ENCODE measurements around the gene MIB1.
A peak's percentile ranks its signal among the peaks of the same experiment; 100 is the strongest.

Gene MIB1

DNA sequence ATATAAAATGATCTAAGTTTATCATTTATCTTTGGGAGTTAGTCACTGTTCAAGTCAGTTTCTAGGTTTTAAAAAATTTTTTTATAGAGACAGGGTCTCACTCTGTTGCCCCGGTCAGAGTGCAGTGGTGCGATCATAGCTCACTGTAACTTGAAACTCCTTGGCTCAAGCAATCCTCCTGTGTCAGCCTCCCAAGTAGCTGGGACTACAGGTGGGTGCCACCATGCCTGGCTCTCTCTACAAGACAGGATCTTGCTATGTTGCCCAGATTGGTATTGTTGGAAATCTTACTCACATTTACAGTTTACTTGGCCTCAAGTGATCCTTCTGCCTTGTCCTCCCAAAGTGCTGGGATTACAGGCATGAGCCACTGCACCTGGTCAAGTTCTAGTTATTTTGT lies 74.5 kb downstream of the MIB1 start:
- DNase-seq (ENCODE audit: low spot score), result no peak

DNA sequence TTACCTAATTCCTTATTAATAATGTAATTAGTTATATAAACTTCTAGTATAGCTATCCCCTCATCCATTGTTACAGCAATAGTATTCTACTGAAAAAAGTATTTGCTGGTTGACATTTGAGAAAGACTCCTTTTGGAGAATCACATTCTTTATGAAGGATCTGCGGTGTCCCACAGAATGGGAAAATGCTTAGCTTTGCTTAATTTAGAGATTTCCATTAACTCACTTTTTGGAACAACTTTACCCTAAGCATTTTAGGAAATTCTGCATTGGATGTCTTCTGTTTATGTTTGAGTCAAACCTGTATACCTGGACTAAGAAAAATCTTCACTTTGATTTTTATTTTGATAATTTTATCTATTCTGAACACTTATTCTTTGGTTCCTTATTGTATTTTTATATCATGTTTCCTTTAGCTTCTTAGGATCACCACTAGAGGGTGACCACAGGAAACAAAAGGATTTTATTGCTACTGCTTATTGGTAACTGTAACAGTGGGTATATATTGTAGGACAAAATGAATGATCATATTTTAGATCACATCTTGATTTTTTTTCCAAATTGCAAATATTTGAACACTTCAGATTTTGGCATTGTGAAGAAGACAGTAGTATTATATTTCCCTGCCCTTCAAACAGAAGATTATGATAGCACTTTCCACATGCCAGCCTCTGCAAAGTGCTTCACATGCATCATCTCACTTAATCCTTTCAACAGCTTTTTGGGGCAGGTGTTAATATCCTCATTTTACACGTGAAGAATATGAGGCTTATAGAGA lies 79.6 kb downstream of the MIB1 start:
- no peak for DNase-seq (ENCODE audit: low spot score)

- DNase-seq (ENCODE audit: low spot score), result no peak
Measured at GRCh38 chr18:21820811-21821143, 80.2 kb downstream of the MIB1 start.

- no peak for DNase-seq (ENCODE audit: low spot score)
Measured at GRCh38 chr18:21823848-21824247, 83.3 kb downstream of the MIB1 start.

GRCh38 chr18:21826196-21826595 lies 85.6 kb downstream of the MIB1 start:
- no peak for DNase-seq (ENCODE audit: low spot score)

- DNase-seq (ENCODE audit: low spot score), result no peak
Measured at GRCh38 chr18:21826641-21827302, 86.2 kb downstream of the MIB1 start.

GRCh38 chr18:21830532-21830931 lies 89.9 kb downstream of the MIB1 start:
- DNase-seq (ENCODE audit: low spot score), result no peak

GRCh38 chr18:21831413-21831831 lies 90.8 kb downstream of the MIB1 start:
- no peak for DNase-seq (ENCODE audit: low spot score)

DNA sequence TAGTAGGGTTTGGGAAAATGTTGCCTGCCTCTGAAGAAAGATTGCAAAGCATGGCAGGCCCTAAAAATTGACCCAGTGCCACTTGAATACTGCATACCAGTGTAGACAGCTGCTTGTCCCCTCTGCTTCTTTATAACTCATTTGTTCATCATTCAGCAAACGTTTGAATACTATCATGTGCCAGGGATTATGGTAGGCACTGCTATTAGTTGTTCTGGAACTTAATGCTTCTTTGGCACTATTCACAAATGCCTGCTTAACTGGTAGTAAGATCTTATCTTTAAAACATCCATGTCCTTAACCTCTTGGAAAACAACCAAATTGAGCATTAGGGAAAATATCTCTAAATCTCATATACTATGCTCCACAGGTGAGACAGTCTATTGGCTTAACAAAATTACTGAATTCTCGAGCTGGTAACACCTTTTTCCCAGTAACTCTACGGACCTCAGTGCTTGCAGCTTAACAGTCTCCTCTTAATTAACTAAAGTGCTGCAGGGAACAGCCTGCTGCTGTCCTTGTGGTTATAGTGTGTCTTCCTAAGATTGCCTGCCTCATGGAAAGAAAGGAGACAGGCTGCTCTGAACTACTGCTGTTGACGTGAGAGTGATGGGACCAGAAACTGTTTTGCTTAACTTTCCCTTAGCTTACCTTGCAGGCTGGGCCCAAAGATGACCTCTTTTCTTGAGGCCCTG lies 93.2 kb downstream of the MIB1 start:
- no peak for DNase-seq (ENCODE audit: low spot score)

DNA sequence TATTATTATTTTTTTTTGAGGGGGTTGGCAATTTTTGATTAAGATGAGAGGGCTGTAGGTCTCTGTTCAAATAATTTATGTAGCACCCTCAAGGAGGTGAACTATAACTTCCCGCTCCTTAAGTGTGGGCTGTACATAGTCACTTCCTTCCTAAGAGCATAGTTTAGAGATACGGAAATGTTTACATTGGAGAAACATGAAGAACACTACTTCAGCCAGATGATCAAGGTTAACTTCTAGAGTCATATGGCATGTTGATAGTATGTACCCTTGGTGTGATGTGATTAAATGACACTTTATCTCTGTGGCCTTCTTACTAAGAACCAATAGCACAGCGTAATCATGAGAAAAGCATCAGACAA lies 93.7 kb downstream of the MIB1 start:
- no peak for DNase-seq (ENCODE audit: low spot score)

DNA sequence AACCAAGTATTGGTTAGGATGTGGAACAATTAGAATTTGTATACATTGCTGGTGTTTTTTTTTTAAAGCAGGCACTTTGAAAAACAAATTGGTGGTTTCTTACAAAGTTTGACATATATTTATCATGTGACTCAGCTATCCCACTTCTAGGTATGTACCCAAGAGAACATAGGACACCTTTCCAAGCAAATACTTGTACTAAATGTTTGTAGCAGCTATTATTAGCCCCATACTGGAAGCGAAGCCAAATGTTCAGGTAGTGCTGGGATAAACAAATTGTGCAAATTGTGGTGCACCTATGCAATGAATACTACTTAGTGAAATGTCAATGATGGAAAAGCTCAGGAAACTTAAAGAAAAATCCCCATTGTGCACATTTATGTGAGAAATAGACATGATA lies 101.0 kb downstream of the MIB1 start:
- no peak for DNase-seq (ENCODE audit: low spot score)

- no peak for DNase-seq (ENCODE audit: low spot score)
Measured at GRCh38 chr18:21843341-21843740, 102.7 kb downstream of the MIB1 start.

GRCh38 chr18:21851327-21851961 lies 110.9 kb downstream of the MIB1 start:
- DNase-seq (ENCODE audit: low spot score), result peak; percentile 21

DNA sequence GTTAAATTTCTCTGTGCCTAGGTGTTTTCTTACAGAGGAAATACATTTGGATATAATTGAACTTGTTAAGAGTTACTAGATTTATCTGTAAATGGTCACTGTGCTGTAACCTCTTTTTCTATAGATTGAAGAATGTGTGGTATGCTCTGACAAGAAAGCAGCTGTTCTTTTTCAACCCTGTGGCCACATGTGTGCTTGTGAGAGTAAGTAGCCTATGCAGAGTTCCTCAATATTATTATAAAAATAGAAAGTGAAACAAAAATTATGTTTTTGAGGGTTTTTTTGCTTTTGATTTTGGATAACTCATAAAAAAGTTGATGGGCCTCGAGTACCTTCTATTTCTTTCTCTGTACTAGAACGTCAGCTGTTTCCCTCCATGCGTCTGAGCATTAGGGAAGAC lies 112.4 kb downstream of the MIB1 start:
- DNase-seq (ENCODE audit: low spot score), result no peak

- no peak for DNase-seq (ENCODE audit: low spot score)
Measured at GRCh38 chr18:21853775-21854552, 113.4 kb downstream of the MIB1 start.

GRCh38 chr18:21855432-21855831 lies 114.8 kb downstream of the MIB1 start:
- DNase-seq (ENCODE audit: low spot score), result no peak

- no peak for DNase-seq (ENCODE audit: low spot score)
Measured at GRCh38 chr18:21857871-21858270, 117.3 kb downstream of the MIB1 start.

DNA sequence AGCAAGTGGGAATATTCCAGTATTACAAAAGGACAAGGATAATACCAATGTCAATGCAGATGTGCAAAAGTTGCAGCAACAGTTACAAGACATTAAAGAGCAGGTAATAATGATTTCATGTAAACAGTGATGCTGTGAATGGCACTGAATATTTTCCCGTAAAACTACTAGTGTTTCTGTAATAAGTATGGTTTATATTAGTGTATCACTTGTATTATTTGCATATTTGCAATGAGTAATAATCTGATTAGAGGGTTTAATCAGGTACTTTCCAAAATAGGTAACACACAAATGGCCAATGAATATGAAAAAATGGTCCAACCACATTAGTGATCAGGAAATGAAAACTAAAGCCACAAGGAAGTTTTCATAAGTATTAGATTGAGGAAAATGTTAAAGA lies 118.0 kb downstream of the MIB1 start:
- DNase-seq (ENCODE audit: low spot score), result no peak

DNA sequence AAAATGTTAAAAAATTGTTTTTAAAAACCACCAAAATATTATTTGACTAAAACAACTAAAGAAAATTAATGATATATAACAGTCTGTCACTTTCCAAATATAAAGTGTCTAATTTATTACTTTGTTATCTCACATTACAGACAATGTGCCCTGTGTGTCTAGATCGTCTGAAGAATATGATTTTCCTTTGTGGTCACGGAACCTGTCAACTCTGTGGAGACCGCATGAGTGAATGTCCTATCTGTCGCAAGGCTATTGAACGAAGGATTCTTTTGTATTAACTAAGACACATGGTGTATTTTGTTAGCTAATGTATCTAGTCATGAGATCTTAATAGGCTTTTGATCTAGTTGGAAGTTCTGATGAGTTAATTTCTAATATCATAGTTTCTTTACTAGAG lies 123.8 kb downstream of the MIB1 start:
- DNase-seq (ENCODE audit: low spot score), result no peak

DNA sequence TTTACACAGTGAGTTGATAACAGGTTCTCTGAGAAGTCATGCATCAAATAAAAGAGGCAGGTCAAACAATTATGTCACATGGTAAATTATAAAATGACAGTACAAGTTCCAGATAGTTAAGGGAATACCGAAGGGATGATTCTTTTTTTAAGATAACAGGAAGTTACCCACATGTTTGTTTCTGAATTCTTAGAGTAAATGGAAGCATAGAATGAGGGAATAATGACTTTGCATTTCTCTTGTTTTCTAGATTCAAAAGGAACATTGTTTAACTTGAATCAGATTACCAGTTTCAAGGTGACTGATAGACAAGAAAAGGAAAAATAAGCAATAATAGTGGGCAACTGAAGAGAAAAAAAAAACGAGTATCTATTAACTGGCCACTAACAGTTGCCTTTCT lies 124.5 kb downstream of the MIB1 start:
- no peak for DNase-seq (ENCODE audit: low spot score)

GRCh38 chr18:21868770-21869169 lies 128.2 kb downstream of the MIB1 start:
- no peak for DNase-seq (ENCODE audit: low spot score)

DNA sequence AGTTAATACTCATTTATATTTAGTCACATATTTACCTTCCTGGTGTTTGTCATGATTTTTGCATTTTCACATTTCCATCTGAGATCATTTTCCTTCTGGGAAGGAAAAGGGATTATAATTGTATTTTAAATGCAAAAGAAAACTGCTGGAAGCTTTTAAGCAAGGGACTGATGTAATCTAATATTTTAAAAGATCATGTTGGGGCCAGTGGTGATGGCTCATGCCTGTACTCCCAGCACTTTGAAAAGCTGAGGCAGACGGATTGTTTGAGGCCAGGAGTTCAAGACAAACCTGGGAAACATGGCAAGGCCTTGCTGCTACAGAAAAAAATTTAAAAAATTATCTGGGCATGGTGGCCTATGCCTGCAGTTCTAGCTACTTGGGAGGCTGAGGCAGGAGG lies 149.0 kb downstream of the MIB1 start:
- no peak for DNase-seq (ENCODE audit: low spot score)

All from hematopoietic multipotent progenitor cell treated with erythropoietin and hydrocortisone succinate and interleukin-3 and kit ligand, for 17 days (in vitro differentiated cells).